Kasumi-1 (cell line): ENCODE results near the gene STARD3.
A peak's percentile ranks its signal among the peaks of the same experiment; 100 is the strongest.

ENCODE experiments used
- DNase-seq, 2 experiments: peaks; one replicate each; lab custom pipeline; 2025; lab: John Stamatoyannopoulos, UW

The STARD3 gene

GRCh38 chr17:39672522-39673334, 35.8 kb downstream of the STARD3 start:
- no peak for DNase-seq

- DNase-seq, result no peak
These were observed 36.6 kb downstream of the STARD3 start for GRCh38 chr17:39673335-39674081.

GRCh38 chr17:39674179-39674578, 37.2 kb downstream of the STARD3 start:
- DNase-seq, result no peak

- no peak for DNase-seq
These were observed 37.9 kb downstream of the STARD3 start for GRCh38 chr17:39674702-39675389.

- DNase-seq, result no peak
These were observed 38.6 kb downstream of the STARD3 start for GRCh38 chr17:39675390-39676082.

- peak; percentile 62 for DNase-seq
These were observed 39.4 kb downstream of the STARD3 start for GRCh38 chr17:39676198-39676819.

- no peak for DNase-seq
These were observed 40.1 kb downstream of the STARD3 start for GRCh38 chr17:39677072-39677471.

GRCh38 chr17:39677542-39678339, 40.8 kb downstream of the STARD3 start:
- DNase-seq, result no peak

- no peak for DNase-seq
These were observed 41.6 kb downstream of the STARD3 start for GRCh38 chr17:39678340-39679116.

GRCh38 chr17:39679521-39680192, 42.7 kb downstream of the STARD3 start:
- peak in 1 of 2 experiments; percentile 7 for DNase-seq

GRCh38 chr17:39683295-39683939, 46.5 kb downstream of the STARD3 start:
- DNase-seq, result no peak

GRCh38 chr17:39684369-39685192, 47.6 kb downstream of the STARD3 start:
- DNase-seq, result no peak

- no peak for DNase-seq
These were observed 50.2 kb downstream of the STARD3 start for GRCh38 chr17:39687101-39687545.

GRCh38 chr17:39687546-39688474, 50.9 kb downstream of the STARD3 start, which contains the start of gene PGAP3:
PGAP3 (minus strand) TSS chr17:39688057; CDS start chr17:39688014, 43 bp downstream.
- DNase-seq, result peak; percentile 86 to 92

GRCh38 chr17:39688475-39688835, 51.5 kb downstream of the STARD3 start:
- no peak for DNase-seq

GRCh38 chr17:39688945-39689344, 52.0 kb downstream of the STARD3 start:
- no peak for DNase-seq

GRCh38 chr17:39694593-39694992, 57.6 kb downstream of the STARD3 start:
- DNase-seq, result no peak
